Activated CD8-positive, alpha-beta memory T cell treated with anti-CD3 and anti-CD28 coated beads, Interleukin-2, amount 10 ng/mL, durations not matched to agents 7 days and 5 days (primary cell): Measurements from ENCODE around the gene PPP2R5D. TPM values are rescaled to one million over a fixed set of nuclear protein-coding genes. Genes with fewer than 3 reads are reported as not detected.

Experiments used
- ATAC-seq: fragments of 150-1000 bp; cut with Tn5 transposase; one replicate; pipeline ENCODE4 v1.10.0; 2021; ENCODE audit warnings: moderate library complexity
- CTCF ChIA-PET: fragments of 350-600 bp; sonication (Branson Sonifier 250); formaldehyde crosslinking; loops from one replicate; lab custom pipeline; 2021; ENCODE audit warnings: antibody characterized with exemption; lab: Charles Lee
- DNase-seq: peaks from one replicate; pipeline ENCODE4 v3.0.0-alpha.2; 2020
- H3K27ac Mint-ChIP-seq: one replicate; pipeline ENCODE4 v1.8.0; 2021; ENCODE audit warnings: mild to moderate bottlenecking, mixed read lengths
- H3K27me3 Mint-ChIP-seq: one replicate; pipeline ENCODE4 v1.8.0; 2021; ENCODE audit warnings: mixed read lengths
- H3K36me3 Mint-ChIP-seq: one replicate; pipeline ENCODE4 v1.8.0; 2021; ENCODE audit warnings: mild to moderate bottlenecking, mixed read lengths
- H3K4me1 Mint-ChIP-seq: one replicate; pipeline ENCODE4 v1.8.0; 2021; ENCODE audit warnings: mixed read lengths
- H3K4me3 Mint-ChIP-seq: one replicate; pipeline ENCODE4 v1.8.0; 2021; ENCODE audit warnings: mild to moderate bottlenecking, moderate library complexity, mixed read lengths
- H3K9me3 Mint-ChIP-seq: one replicate; pipeline ENCODE4 v1.8.0; 2022; ENCODE audit warnings: low read depth, mixed read lengths
- total RNA-seq, 2 experiments: library from RNA; stranded (reverse); gene quantifications; one replicate each; pipeline ENCODE4 v1.2.3, GENCODE V29; 2021

Gene PPP2R5D
- total RNA-seq, 2 experiments from 2014 or later = 53.0 to 58.4 TPM

- no peaks in the 10 kb centered on the region for H3K9me3 Mint-ChIP-seq
- H3K27ac Mint-ChIP-seq = peak overlapping the region; percentile 83
- peak overlapping the region; percentile 96 for H3K4me3 Mint-ChIP-seq
- peaks cover 41% of the 10 kb centered on the region for H3K4me1 Mint-ChIP-seq
- peaks cover 17% of the 10 kb centered on the region for H3K36me3 Mint-ChIP-seq
- DNase-seq (peak; percentile 46), ATAC-seq (peak; percentile 35)
- H3K27me3 Mint-ChIP-seq = no peaks in the 10 kb centered on the region
- CTCF ChIA-PET = interaction anchor here (1.0 to 3.7 kb wide), 7 partner anchors 9 to 493 kb away, joined by 3 to 15 read pairs (median 3); partner anchors contain the start of genes CNPY3 and PEX6
These were observed 28.9 kb downstream of the PPP2R5D start for GRCh38 chr6:43013097-43013842.

- peak; percentile 100 for DNase-seq
- no peaks in the 10 kb centered on the region for H3K27me3 Mint-ChIP-seq
- ATAC-seq = peak; percentile 93
- H3K4me1 Mint-ChIP-seq = peaks cover 41% of the 10 kb centered on the region
- peaks cover 19% of the 10 kb centered on the region for H3K36me3 Mint-ChIP-seq
- H3K27ac Mint-ChIP-seq = peak within 1 kb of the TSS; percentile 83
- no peaks in the 10 kb centered on the region for H3K9me3 Mint-ChIP-seq
- CTCF ChIA-PET = interaction anchor here (1.0 to 3.7 kb wide), 8 partner anchors 10 to 492 kb away, joined by 3 to 15 read pairs (median 4); partner anchors contain the start of genes CNPY3, PEX6 and PPP2R5D
- H3K4me3 Mint-ChIP-seq = peak within 1 kb of the TSS; percentile 96
These were observed 29.6 kb downstream of the PPP2R5D start, which contains the start of the genes KLHDC3 and MEA1 for GRCh38 chr6:43013843-43014433. Gene KLHDC3 (plus strand): TSS chr6:43014249. CDS start chr6:43017193, 2,944 bp downstream. Gene MEA1 (minus strand): TSS chr6:43013946. CDS start chr6:43013813, 133 bp downstream.

- H3K36me3 Mint-ChIP-seq = peaks cover 22% of the 10 kb centered on the region
- peak overlapping the region; percentile 70 for H3K27ac Mint-ChIP-seq
- no peak for DNase-seq
These were observed 30.1 kb downstream of the PPP2R5D start for GRCh38 chr6:43014434-43014909.

GRCh38 chr6:43016176-43016942 is 32.0 kb downstream of the PPP2R5D start:
- no peak for DNase-seq
- no peaks in the 10 kb centered on the region for H3K9me3 Mint-ChIP-seq
- H3K36me3 Mint-ChIP-seq = peaks cover 20% of the 10 kb centered on the region
- H3K4me3 Mint-ChIP-seq = no peak overlapping the region
- no peaks in the 10 kb centered on the region for H3K27me3 Mint-ChIP-seq
- CTCF ChIA-PET = interaction anchor here (0.9 to 1.2 kb wide), 3 partner anchors 37 to 157 kb away, joined by 3 read pairs; partner anchors contain the start of gene CUL7
- ATAC-seq = no peak
- H3K27ac Mint-ChIP-seq = peak overlapping the region; percentile 7
- peaks cover 47% of the 10 kb centered on the region for H3K4me1 Mint-ChIP-seq

More at GRCh38 chr6:43014434-43014909, 30.1 kb downstream of the PPP2R5D start:
- peaks cover 43% of the 10 kb centered on the region for H3K4me1 Mint-ChIP-seq
- no peaks in the 10 kb centered on the region for H3K27me3 Mint-ChIP-seq
- ATAC-seq = no peak
- CTCF ChIA-PET = interaction anchor here (1.1 to 3.7 kb wide), 8 partner anchors 11 to 129 kb away, joined by 3 to 15 read pairs (median 5); partner anchors contain the start of genes CNPY3, PEX6 and PPP2R5D
- H3K4me3 Mint-ChIP-seq = peak overlapping the region; percentile 96
- no peaks in the 10 kb centered on the region for H3K9me3 Mint-ChIP-seq

- Mint-ChIP-seq H3K4me3 (no peak overlapping the region), H3K4me1 (peaks cover 43% of the 10 kb centered on the region), H3K9me3 (no peaks in the 10 kb centered on the region), H3K27ac (peak overlapping the region; percentile 7), H3K36me3 (peaks cover 20% of the 10 kb centered on the region), H3K27me3 (no peaks in the 10 kb centered on the region)
- DNase-seq (no peak), ATAC-seq (no peak)
- CTCF ChIA-PET = interaction anchor here (1.2 kb wide), 1 partner anchor 37 kb away, joined by 3 read pairs; the partner anchor contains the start of gene CUL7
These were observed 32.6 kb downstream of the PPP2R5D start for GRCh38 chr6:43016943-43017334.

GRCh38 chr6:43019152-43019551 is 34.8 kb downstream of the PPP2R5D start:
- Mint-ChIP-seq H3K27ac (no peak overlapping the region), H3K4me1 (peaks cover 39% of the 10 kb centered on the region), H3K36me3 (peaks cover 13% of the 10 kb centered on the region), H3K27me3 (no peaks in the 10 kb centered on the region), H3K9me3 (no peaks in the 10 kb centered on the region), H3K4me3 (no peak overlapping the region)
- CTCF ChIA-PET = interaction anchor here (2.2 kb wide), 1 partner anchor 9 kb away, joined by 7 read pairs; no protein-coding TSS in a partner anchor
- ATAC-seq = no peak
- no peak for DNase-seq

GRCh38 chr6:43020052-43020705 is 35.8 kb downstream of the PPP2R5D start:
- Mint-ChIP-seq H3K36me3 (peaks cover 24% of the 10 kb centered on the region), H3K4me3 (no peak overlapping the region), H3K27me3 (no peaks in the 10 kb centered on the region), H3K4me1 (peaks cover 38% of the 10 kb centered on the region), H3K27ac (no peak overlapping the region), H3K9me3 (no peaks in the 10 kb centered on the region)
- CTCF ChIA-PET = interaction anchor here (1.3 to 3.0 kb wide), 4 partner anchors 10 to 124 kb away, joined by 3 to 12 read pairs (median 6); partner anchors contain the start of gene CUL7
- DNase-seq = no peak
- no peak for ATAC-seq

- H3K4me1 Mint-ChIP-seq = peaks cover 36% of the 10 kb centered on the region
- CTCF ChIA-PET = interaction anchor here (1.2 to 3.0 kb wide), 5 partner anchors 11 to 123 kb away, joined by 3 to 12 read pairs (median 6); partner anchors contain the start of gene CUL7
- H3K9me3 Mint-ChIP-seq = no peaks in the 10 kb centered on the region
- peaks cover 26% of the 10 kb centered on the region for H3K36me3 Mint-ChIP-seq
- H3K27me3 Mint-ChIP-seq = no peaks in the 10 kb centered on the region
- peak overlapping the region; percentile 97 for H3K4me3 Mint-ChIP-seq
- ATAC-seq (no peak), DNase-seq (no peak)
- peak overlapping the region; percentile 77 for H3K27ac Mint-ChIP-seq
These were observed 36.5 kb downstream of the PPP2R5D start for GRCh38 chr6:43020847-43021246.

GRCh38 chr6:43021270-43022047 is 37.1 kb downstream of the PPP2R5D start, which contains the start of gene RRP36:
Gene RRP36 (plus strand): TSS chr6:43021623. CDS start chr6:43021655, 32 bp downstream.
- ATAC-seq (peak; percentile 90), DNase-seq (peak; percentile 70)
- Mint-ChIP-seq H3K27me3 (no peaks in the 10 kb centered on the region), H3K9me3 (no peaks in the 10 kb centered on the region), H3K27ac (peak within 1 kb of the TSS; percentile 91), H3K4me1 (peaks cover 33% of the 10 kb centered on the region), H3K36me3 (peaks cover 31% of the 10 kb centered on the region), H3K4me3 (peak within 1 kb of the TSS; percentile 97)
- CTCF ChIA-PET = interaction anchor here (1.2 to 3.0 kb wide), 6 partner anchors 11 to 122 kb away, joined by 3 to 12 read pairs (median 5); partner anchors contain the start of gene CUL7

- DNase-seq (no peak), ATAC-seq (no peak)
- peaks cover 45% of the 10 kb centered on the region for H3K36me3 Mint-ChIP-seq
- H3K27ac Mint-ChIP-seq = peak overlapping the region; percentile 35
- H3K9me3 Mint-ChIP-seq = no peaks in the 10 kb centered on the region
- H3K27me3 Mint-ChIP-seq = no peaks in the 10 kb centered on the region
- peaks cover 26% of the 10 kb centered on the region for H3K4me1 Mint-ChIP-seq
- no peak overlapping the region for H3K4me3 Mint-ChIP-seq
- CTCF ChIA-PET = interaction anchor here (1.1 to 1.2 kb wide), 2 partner anchors 35 to 40 kb away, joined by 3 to 4 read pairs; partner anchors contain the start of genes KLC4, MRPL2 and PPP2R5D
These were observed 40.1 kb downstream of the PPP2R5D start for GRCh38 chr6:43024436-43024835.

- H3K27me3 Mint-ChIP-seq = no peaks in the 10 kb centered on the region
- DNase-seq = no peak
- peaks cover 49% of the 10 kb centered on the region for H3K36me3 Mint-ChIP-seq
- H3K27ac Mint-ChIP-seq = no peak overlapping the region
- H3K4me3 Mint-ChIP-seq = no peak overlapping the region
- CTCF ChIA-PET = interaction anchor here (1.4 kb wide), 1 partner anchor 117 kb away, joined by 3 read pairs; no protein-coding TSS in a partner anchor
- H3K4me1 Mint-ChIP-seq = peaks cover 20% of the 10 kb centered on the region
- ATAC-seq = no peak
- no peaks in the 10 kb centered on the region for H3K9me3 Mint-ChIP-seq
These were observed 42.0 kb downstream of the PPP2R5D start for GRCh38 chr6:43026365-43026764.
